ENCODE results near the gene KIF2A. TPM values are rescaled to one million over a fixed set of nuclear protein-coding genes. Genes with fewer than 3 reads are reported as not detected.

KIF2A gene
- total RNA-seq, 1 experiment from 2014 or later: 86.1 TPM

DNA sequence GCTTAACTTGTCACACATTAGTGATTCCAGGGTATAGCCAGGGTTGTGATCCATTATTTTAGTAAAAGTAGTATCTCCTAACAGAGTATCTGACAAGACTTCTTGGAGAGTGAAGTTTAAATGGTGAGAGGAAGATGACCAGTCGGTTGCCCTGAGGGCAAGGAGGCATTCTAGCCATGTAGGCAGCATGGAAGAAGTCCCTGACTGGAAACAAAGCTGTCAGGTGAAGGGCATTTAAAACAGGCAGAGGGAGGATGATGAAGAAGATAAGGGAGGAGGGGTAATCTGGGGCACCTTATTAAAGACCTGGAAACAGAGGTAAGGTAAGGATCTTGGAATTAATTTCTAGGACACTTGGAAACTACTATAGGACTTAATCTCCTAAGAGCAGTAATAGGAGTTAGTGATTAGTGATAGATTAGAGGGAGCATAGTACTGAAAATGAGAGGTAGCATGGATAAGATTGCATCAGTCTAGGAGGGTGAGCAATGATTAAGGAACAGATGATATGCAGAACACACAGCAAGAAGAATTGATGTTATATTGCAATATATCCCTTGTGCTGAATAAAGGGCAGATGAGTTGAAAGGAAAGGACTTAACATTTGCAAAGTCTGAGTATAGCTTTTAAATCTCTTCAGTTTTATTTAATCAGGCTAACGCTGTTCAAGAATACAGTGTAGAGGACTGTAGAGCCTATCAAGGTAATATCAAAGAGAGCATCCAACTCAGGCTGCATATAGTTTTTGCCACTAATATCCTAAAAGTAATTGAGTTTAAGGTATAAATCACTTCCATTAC, 9.6 kb downstream of the KIF2A start:
- Mint-ChIP-seq H3K27ac (peak overlapping the region; percentile 7 to 83 (median 54); a peak in 6 of 7 replicates), H3K27me3 (ENCODE audit: low read depth) (no peaks in the 10 kb centered on the region), H3K4me3 (no peak overlapping the region; a peak in 1 of 5 replicates), H3K9me3 (no peaks in the 10 kb centered on the region), H3K36me3 (ENCODE audit: insufficient read depth in 1 of 3, low read depth in 3 of 3) (0 out of 7 replicates have a peak, but pooled peaks cover 0 to 3% (median 0%) of the 10 kb centered on the region in 3 experiments), H3K4me1 (peaks cover 13 to 22% of the 10 kb centered on the region in 2 experiments)
- H3K4me2 ChIP-seq (ENCODE audit: insufficient read depth, insufficient read length, low read length): no peak overlapping the region
- no peak overlapping the region for H3K23ac ChIP-seq (ENCODE audit: insufficient read length, low read depth, low read length)
- H4K91ac ChIP-seq (ENCODE audit: insufficient read length, low read depth, low read length): no peak overlapping the region
- peaks cover 5% of the 10 kb centered on the region for H3K79me1 ChIP-seq (ENCODE audit: insufficient read depth, low read depth, low read length, poor library complexity, severe bottlenecking)
- no peaks in the 10 kb centered on the region for H3K27me3 ChIP-seq (ENCODE audit: insufficient read depth, low read length)
- no peak overlapping the region for H2AFZ ChIP-seq (ENCODE audit: low read length)
- no CpG with 5 or more reads among the region's 2 CpGs for WGBS (ENCODE audit: extremely low coverage, insufficient read length, low lambda C conversion rate)
- H3K14ac ChIP-seq (ENCODE audit: insufficient read depth, low read length): no peak overlapping the region
- no peak for DNase-seq
- no peak overlapping the region for H4K8ac ChIP-seq (replicated peaks; ENCODE audit: insufficient read length, low read depth, low read length)
- no peak overlapping the region for H2BK12ac ChIP-seq (ENCODE audit: insufficient read length, low read depth, low read length)
- TF ChIP-seq, protein P1, sequence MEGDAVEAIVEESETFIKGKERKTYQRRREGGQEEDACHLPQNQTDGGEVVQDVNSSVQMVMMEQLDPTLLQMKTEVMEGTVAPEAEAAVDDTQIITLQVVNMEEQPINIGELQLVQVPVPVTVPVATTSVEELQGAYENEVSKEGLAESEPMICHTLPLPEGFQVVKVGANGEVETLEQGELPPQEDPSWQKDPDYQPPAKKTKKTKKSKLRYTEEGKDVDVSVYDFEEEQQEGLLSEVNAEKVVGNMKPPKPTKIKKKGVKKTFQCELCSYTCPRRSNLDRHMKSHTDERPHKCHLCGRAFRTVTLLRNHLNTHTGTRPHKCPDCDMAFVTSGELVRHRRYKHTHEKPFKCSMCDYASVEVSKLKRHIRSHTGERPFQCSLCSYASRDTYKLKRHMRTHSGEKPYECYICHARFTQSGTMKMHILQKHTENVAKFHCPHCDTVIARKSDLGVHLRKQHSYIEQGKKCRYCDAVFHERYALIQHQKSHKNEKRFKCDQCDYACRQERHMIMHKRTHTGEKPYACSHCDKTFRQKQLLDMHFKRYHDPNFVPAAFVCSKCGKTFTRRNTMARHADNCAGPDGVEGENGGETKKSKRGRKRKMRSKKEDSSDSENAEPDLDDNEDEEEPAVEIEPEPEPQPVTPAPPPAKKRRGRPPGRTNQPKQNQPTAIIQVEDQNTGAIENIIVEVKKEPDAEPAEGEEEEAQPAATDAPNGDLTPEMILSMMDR (conservative IDR thresholded peaks at IDR 0.05): no peak
- H3K79me2 ChIP-seq (ENCODE audit: insufficient read depth, low read length): peaks cover 46% of the 10 kb centered on the region; the same call in 1 of the 2 replicates
- H4K20me1 ChIP-seq (ENCODE audit: control insufficient read depth, insufficient read depth, insufficient read length): no peaks in the 10 kb centered on the region
- no peak overlapping the region for H4K5ac ChIP-seq (ENCODE audit: insufficient read length, low read depth, low read length)
- H3K23me2 ChIP-seq (ENCODE audit: insufficient read length, low read depth, low read length, poor library complexity, severe bottlenecking): no peaks in the 10 kb centered on the region
- no peak overlapping the region for H3K9ac ChIP-seq (ENCODE audit: extremely low read depth, insufficient read length, low read length)
- H2BK20ac ChIP-seq (ENCODE audit: low read depth, low read length, poor library complexity, severe bottlenecking): no peak overlapping the region
- H2BK120ac ChIP-seq (ENCODE audit: low read depth, low read length, poor library complexity, severe bottlenecking): no peak overlapping the region
- H3K4me1 ChIP-seq (ENCODE audit: insufficient read depth, low read length): no peaks in the 10 kb centered on the region
- H2BK15ac ChIP-seq (ENCODE audit: low read depth, low read length): no peak overlapping the region
- no peak overlapping the region for H3K56ac ChIP-seq (ENCODE audit: insufficient read length, low read depth, low read length)
- no peak overlapping the region for H3T11ph ChIP-seq (ENCODE audit: low read length)
- no peak overlapping the region for H2BK5ac ChIP-seq (ENCODE audit: insufficient read length, low read length)
- H3K9me3 ChIP-seq (ENCODE audit: control insufficient read depth, low read depth, low read length): no peaks in the 10 kb centered on the region
- no peak overlapping the region for H2AK5ac ChIP-seq (ENCODE audit: insufficient read length, low read length)
- H3K18ac ChIP-seq (ENCODE audit: insufficient read length, low read depth, low read length): no peak overlapping the region
- H3K27ac ChIP-seq (ENCODE audit: insufficient read length, low read depth, low read length): no peak overlapping the region
- no peak overlapping the region for H3K4ac ChIP-seq (ENCODE audit: low read depth, low read length)

All from H9 (cell line).